Activated CD4-positive, alpha-beta T cell treated with anti-CD3 and anti-CD28 coated beads, Interleukin-2, amount 50 U/mL, for 48 hours (primary cell): ENCODE measurements around the gene ARHGAP10.

Experiments
- DNase-seq, 2 experiments: peaks; one replicate each; pipeline ENCODE4 v3.0.0-alpha.2; 2020

Gene ARHGAP10

GRCh38 chr4:148110169-148110568 is 378.3 kb downstream of the ARHGAP10 start:
- no peak for DNase-seq

- no peak for DNase-seq
Measured at GRCh38 chr4:148112231-148112982, 380.5 kb downstream of the ARHGAP10 start.

GRCh38 chr4:148114436-148114835 is 382.5 kb downstream of the ARHGAP10 start:
- no peak for DNase-seq

GRCh38 chr4:148116264-148116663 is 384.4 kb downstream of the ARHGAP10 start:
- DNase-seq, result no peak

- DNase-seq, result no peak
Measured at GRCh38 chr4:148116969-148117368, 385.1 kb downstream of the ARHGAP10 start.

- no peak for DNase-seq
Measured at GRCh38 chr4:148118179-148118578, 386.3 kb downstream of the ARHGAP10 start.

- no peak for DNase-seq
Measured at GRCh38 chr4:148118633-148119032, 386.7 kb downstream of the ARHGAP10 start.

GRCh38 chr4:148120216-148120615 is 388.3 kb downstream of the ARHGAP10 start:
- DNase-seq, result no peak
